ENCODE results near the gene ALOXE3.
"Not testable (repeated sequence)": the region's sequence is repeated elsewhere in the genome, so short reads cannot be mapped to it uniquely, and the experiment has no call there.

ALOXE3 gene

GRCh38 chr17:8067806-8068205 is 50.5 kb downstream of the ALOXE3 start:
- DNase-seq = no peak

GRCh38 chr17:8066841-8067775 is 51.2 kb downstream of the ALOXE3 start:
- no peak for DNase-seq

DNA sequence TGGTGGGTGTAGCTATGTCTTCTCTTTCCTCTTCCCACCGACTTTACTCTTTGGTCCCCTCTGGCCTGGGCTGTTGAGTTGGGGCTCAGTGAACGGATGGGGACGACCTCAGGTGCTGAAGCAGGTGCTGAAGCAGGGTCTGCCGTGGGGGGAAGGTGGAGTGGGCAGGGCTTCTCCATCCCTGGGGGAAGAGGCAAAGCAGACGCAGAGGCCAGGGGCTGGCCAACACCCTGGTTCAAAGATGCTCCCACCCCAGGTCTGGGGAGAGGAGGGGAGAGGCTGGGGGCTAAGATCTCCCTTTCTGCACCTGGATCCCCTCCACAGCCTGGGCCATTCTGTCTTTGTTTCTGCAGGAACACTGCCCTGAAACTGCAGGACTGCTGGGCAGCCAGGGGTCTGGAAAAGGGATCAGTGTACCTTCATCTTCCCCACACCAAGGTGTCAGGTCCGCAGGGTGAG is 53.7 kb downstream of the ALOXE3 start:
- no peak for DNase-seq

DNA sequence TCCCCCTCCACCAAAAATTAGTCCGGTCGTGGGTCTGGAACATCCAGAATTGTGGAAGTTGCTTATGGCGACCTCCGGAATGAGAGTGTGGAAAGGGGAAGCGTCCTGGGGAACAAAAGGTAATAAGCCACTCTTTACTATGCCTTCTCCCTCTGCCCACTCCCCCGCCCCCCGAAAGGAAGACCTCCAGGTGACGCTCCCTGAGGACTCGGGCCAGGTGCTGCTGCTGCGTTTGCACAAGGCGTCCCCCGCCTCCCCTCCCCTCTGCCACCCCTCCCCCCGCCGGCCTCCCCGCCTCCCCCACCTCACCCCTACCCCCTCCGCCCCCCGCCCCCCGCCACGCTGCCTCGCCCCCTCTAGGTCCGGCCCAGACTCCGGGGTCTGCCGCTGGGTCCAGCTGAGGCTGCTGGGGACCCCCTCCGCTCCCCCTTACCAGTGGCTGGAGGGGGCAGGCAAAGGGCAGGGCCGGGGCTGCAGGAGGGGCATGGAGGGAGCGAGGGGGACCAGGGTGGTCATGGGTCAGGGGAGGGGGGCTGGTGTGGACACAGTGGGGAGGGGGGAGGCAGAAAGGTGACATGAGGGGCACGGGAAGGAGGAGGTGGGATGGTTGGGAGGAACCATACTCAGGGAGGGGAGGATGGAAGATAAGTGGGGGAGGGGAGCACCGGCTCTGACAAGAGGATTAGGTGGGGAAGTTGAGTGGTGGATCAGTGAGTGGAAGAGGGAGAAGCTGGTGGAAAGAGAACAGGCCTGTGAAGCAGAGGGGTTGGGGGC is 54.4 kb downstream of the ALOXE3 start:
- DNase-seq = no peak

- DNase-seq = no peak
Measured at GRCh38 chr17:8062807-8063483, 55.4 kb downstream of the ALOXE3 start.

GRCh38 chr17:8062435-8062806 is 55.9 kb downstream of the ALOXE3 start:
- no peak for DNase-seq

- not testable (repeated sequence) for DNase-seq
Measured at GRCh38 chr17:8061851-8062250, 56.5 kb downstream of the ALOXE3 start.

GRCh38 chr17:8060274-8060673 is 58.0 kb downstream of the ALOXE3 start:
- peak; percentile 70 for DNase-seq

- no peak for DNase-seq
Measured at GRCh38 chr17:8059131-8059530, 59.2 kb downstream of the ALOXE3 start.

- peak; percentile 93 for DNase-seq
Measured at GRCh38 chr17:8057691-8058114, 60.6 kb downstream of the ALOXE3 start.

DNA sequence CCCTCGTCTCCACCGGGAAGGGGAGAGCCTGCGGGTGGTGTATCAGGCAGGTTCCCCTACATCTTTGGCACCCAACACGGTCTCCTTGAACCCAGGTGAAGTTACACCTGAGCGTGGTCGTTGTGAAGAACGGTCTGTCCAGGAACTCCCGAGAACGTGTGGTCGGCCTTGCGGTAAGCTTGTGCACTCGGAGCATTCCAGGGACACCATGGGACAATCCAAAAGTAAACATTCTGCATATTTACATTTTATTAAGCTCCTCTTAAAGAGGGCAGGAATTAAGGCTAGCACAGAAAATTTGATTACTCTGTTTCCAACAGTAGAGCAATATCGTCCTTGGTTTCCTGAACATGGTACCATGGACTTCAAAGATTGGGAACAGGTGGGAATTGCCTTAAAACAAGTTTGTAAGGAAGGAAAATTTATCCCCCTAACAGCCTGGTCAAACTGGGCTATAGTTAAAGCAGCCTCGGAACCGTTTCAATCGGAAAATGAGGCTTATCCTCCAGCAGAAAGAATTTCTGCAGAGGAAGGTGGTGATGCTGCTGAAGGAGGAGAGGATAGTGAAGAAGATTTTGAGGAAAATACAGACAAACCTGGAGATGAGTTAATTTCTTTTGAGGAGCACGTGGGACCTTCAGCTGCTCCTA is 61.2 kb downstream of the ALOXE3 start:
- DNase-seq = no peak

DNA sequence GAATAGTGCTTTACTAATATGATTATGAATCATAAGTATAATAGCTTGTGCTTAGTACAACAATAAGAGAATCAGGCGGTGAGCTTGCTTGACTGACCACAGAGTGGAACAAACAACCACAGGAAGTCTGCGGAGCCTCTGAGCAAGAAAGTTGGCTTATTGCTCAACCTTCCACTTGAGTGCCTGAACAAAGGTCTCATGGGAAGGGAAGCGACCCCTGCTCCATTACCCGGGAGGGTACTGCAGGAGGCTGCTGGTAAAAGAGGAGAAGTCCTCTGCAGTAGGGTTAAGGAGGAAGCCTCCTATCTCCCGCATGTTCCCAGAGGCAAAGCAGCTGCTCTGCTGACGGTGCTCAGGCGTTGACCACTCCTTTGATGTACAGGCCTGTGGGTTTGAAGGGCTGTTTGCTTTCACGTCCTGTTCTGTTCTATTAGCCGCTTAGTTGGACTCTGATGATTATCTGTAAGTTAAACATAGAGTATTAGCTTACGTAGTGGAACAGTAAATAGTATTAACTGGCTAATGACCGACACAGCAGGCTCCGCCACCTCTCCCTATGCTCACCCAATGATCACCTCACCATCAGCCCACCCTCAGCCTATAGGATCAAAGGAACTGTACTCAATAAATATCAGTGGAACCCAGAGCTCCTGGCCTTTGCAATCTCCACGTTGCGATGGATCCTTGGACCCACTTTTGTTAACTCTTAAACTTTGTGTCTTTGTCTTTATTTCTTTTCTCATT is 61.9 kb downstream of the ALOXE3 start:
- peak; percentile 34 for DNase-seq

DNA sequence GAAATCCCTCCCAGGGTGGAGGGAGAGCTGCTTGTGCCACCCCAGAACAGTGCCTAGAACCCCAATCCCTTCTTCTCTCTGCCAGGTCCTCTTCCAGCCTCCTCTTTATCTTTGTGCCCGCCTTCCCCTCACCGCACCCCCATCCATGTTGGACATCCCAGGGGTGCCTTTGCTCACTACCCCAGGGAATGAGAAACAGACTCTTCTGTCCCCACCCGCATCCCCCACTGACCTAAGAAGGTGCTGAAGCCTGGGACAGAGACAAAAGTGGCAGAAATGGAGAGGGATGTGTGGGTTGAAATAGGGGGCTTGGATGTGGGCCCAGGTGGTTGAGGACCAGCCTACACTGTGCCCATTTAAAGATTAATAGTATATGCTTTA is 62.5 kb downstream of the ALOXE3 start:
- no peak for DNase-seq

DNA sequence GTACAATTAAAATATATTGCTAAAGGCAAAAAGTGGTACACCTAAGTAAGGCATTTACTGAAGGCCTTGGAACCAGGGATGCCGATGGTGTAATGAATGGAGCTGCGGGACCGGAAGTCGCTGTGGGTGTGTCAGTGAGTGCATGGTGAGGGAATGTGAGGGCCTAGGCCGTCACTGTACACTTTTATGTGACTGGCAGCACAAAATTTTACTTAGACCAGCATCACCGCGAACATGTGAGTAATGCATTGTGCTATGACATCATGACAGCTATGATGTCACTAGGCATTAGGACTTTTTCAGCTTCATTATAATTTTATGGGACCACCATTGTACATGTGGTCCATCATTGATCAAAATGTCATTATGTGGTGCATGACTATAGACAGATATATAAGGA is 64.7 kb downstream of the ALOXE3 start:
- no peak for DNase-seq

- no peak for DNase-seq
Measured at GRCh38 chr17:8052256-8053252, 65.8 kb downstream of the ALOXE3 start.

DNA sequence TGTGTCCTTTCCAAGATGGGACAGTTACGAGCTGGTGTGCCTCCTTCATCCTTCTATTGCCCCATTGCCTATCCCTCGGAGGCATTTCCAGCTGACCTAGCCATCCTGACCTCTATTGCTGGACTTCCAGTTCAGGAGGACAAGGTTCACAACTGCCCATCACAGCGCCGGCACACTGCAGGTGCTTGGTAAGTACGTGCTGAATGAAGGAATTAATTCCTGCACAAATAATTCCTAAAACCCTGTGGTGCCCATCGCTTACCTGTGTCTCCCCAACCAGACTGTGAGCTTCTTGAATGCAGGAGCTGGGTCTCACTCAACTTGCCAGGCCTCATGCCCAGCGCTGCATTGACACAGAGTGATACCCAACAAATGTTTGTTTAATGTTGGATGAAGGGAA is 66.5 kb downstream of the ALOXE3 start:
- no peak for DNase-seq

- no peak for DNase-seq
Measured at GRCh38 chr17:8048736-8049135, 69.6 kb downstream of the ALOXE3 start.

- DNase-seq = no peak
Measured at GRCh38 chr17:8048236-8048635, 70.1 kb downstream of the ALOXE3 start.

GRCh38 chr17:8047769-8048110 is 70.6 kb downstream of the ALOXE3 start:
- DNase-seq = no peak

- no peak for DNase-seq
Measured at GRCh38 chr17:8046929-8047768, 71.2 kb downstream of the ALOXE3 start.
